HG03432 (cell line): ENCODE results near the gene RACGAP1.

ENCODE experiments used
- ATAC-seq: cut with Tn5 transposase; IDR thresholded peaks from one replicate; pipeline ENCODE4 v1.9.1; 2021; ENCODE audit warnings: mild to moderate bottlenecking, moderate library complexity; ENCODE audit not compliant: unreplicated experiment

RACGAP1 gene

GRCh38 chr12:49972129-49972528 lies 53.2 kb downstream of the RACGAP1 start:
- no peak for ATAC-seq

DNA sequence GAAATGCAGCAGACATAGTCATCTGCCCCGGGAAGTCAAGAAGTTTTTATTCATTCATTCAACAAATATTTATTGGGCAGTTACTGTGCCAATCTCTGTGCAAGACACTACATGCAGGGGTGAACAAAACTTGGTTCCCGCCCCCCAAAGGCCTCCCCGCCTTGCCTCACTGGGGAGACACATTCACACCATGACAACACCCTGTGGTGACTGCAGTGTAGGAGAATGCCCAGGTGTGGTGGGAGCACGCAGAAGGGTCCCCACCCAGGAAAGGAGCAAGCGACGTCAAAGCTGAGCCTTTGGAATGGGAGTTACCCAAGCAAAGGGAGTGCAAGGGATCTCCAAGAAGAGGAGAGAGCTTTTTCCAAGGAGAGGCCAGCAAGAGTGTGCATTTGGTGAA lies 54.2 kb downstream of the RACGAP1 start:
- no peak for ATAC-seq

DNA sequence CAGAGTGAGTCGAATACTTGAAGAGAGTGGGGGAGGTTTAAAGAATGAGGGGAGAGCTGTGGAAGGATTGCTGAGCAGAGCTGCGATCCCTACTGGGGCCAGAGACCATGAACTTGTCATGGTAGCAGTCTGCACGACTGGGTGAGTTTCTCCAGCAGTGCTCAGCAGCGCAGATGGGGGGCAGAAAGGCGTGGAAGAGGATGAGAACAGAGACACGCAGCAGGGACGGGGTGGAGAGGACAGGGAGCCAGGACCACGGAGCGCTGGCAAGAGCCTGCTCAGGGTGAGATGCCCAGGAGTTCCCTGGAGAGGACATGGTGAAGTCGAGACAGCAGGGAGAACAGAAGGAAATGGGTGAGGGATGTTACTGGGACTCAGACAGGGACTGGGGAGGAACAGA lies 54.6 kb downstream of the RACGAP1 start:
- no peak for ATAC-seq

- ATAC-seq, result no peak
Measured at GRCh38 chr12:49969651-49970429, 55.5 kb downstream of the RACGAP1 start.

DNA sequence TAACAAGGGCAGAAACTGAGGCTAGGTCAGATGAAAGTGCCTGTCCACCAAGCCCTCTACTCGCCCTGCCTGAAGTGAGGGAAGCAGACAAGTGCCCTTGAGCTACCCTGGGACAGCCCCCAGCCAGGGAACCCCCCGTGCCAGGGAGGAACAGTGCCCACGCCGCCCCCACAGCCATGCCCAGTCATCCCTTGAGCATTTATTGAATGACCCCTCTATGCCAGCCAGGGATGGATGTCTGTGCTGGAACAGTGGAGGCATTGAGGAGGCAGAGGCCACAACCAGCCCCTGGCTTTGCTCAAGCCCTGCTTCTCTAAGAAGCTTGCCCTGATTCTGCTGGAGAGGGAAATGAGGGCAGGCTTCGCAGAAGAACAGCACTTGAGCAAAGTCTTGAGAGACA lies 56.3 kb downstream of the RACGAP1 start:
- no peak for ATAC-seq

GRCh38 chr12:49968471-49968870 lies 56.8 kb downstream of the RACGAP1 start:
- ATAC-seq, result no peak

DNA sequence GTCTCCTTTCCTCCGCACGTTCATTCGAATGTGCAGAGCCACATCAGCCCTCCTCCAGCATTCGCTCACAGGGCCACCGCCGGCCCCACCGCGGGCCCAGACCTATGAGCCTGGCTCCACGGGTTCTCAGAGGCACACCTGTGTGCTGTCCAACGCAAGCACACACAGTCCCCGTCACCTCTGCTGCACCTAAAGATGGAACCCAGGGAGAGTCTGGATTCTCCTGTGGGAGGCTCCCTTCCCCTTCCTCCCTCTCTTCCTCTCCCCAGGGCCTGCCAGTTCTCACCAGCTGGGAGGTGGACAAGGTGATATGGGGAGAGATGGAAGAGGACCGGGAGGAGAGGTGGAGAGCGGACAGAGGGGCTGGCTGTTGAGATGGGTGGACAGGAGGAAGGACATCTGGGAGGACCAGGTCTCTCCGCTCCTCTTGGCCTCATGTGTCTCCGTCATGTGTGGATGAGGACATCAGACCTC lies 57.5 kb downstream of the RACGAP1 start:
- ATAC-seq, result no peak

GRCh38 chr12:49967042-49967776 lies 58.1 kb downstream of the RACGAP1 start:
- ATAC-seq, result peak; percentile 78

GRCh38 chr12:49966511-49967041 lies 58.7 kb downstream of the RACGAP1 start:
- no peak for ATAC-seq

- ATAC-seq, result no peak
Measured at GRCh38 chr12:49965836-49966235, 59.5 kb downstream of the RACGAP1 start.

- no peak for ATAC-seq
Measured at GRCh38 chr12:49964849-49965624, 60.3 kb downstream of the RACGAP1 start.

DNA sequence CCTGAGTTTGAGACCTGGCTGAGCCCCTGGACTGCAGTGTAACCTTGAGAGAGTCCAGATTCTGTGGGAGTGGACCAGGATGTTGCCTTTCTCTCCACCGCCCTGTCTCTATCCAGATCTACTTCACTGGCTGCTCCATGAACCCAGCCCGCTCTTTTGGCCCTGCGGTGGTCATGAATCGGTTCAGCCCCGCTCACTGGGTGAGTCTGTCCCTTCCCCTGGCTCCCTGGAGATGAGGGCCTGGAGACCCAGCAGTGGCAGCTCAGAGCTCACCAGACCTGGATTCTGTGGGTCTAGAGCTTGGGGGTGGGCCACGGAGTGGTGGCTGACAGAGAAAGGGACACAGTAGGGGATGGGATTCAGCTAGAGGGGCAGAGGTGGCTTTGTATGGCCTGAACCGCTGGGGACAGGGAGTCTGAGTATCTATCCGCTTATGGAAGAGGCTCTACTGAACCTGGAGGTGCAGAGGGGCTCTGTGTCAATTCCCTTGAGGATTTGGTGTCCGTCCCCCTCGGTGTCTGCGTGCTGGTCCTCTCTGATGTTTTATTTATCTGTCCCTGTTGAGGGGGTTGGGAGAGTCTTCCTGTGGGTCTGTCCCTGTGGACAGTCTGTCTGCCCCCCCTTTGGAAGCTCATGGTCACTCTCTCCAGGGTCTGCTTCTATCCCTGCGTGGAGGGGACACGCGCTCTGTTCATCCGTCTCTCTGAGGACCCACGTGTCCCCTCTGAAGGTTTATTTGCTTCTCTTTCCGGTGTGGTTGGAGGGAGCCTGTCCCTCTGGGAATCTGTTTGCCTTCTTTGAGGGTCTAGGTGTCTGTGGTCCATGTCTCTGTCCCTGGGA lies 61.1 kb downstream of the RACGAP1 start:
- ATAC-seq, result no peak

DNA sequence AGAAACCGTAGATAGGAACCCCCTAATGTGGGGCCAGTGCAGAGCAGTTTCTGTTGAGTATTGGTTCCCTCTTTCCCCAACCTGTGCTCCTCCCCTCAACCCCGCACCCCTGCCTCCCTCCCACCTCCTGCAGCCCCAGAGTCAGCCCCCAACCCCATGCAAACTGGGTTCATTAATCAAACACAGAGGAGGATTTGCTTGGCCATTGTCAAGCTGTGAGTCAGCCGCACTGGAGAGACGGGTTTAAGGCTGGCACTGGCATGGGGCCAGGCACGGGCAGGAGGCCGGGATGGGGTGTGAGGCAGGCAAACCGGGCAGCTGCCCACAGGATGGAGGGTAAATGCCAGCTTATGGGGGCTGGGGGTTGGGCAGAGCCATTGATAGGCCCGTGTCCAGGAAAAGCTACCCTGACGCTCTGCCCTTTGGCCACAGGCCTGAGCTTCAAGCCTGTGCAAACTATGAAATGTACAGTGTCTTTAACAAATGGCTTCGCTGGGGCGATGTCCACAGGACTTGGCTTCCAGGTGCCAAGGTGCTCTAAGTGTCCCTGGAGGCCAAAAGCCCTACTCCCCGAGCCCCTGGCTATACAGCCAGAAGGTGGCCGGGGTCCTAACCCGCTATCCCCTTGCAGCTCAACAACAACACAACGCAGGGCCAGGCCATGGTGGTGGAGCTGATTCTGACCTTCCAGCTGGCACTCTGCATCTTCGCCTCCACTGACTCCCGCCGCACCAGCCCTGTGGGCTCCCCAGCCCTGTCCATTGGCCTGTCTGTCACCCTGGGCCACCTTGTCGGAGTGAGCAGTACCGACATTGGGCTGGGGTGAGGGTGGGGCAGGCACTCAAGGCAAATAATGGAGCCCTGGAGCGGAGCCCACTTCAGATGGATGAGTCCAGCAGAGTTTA lies 62.2 kb downstream of the RACGAP1 start:
- ATAC-seq, result no peak

GRCh38 chr12:49961993-49962764 lies 63.1 kb downstream of the RACGAP1 start:
- no peak for ATAC-seq

DNA sequence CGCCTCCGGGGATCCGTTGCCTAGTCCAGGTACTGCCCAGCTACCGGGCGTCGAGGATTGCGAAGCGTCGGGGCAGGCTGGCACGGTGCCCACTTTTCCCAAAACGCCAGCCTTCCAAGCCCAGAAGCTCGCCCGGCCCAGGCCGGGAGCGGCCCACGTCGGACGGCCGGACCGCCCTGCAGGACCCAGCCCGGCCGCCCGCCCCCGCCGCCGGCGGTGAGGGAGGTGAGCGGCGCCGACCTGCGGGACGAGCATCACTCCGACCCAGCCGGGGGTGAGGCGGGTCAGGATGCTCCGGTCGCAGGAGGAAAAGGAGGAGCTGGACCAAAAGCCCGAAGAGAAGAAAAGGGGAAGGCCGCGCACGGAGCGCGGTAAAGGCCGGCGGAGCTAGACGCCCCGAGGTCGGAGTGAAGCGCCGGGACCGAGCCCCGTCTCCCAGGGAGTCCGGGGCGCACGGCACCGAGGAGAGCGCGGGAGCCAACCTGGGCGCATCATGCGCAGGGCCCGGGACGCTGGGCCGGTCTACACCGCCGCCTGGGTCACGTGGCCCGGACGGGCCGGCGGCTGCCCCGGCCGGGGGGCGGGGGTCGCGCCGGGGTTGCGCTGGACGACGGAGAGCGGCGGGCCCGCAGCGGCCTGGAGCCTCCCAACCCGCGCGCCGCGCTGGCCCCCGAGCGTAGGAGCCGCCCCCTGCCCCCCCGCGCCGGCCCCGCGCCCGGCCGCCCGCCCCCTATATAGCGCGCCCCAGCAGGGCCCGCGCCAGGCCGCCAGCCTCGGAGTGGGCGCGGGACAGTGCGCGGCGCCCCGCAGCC lies 64.0 kb downstream of the RACGAP1 start, which contains the start of gene AQP5:
TSS of gene AQP5 (plus strand) at position 762 of the 812 bp plus-strand sequence. CDS start 146 bp downstream, outside the sequence.
- no peak for ATAC-seq

DNA sequence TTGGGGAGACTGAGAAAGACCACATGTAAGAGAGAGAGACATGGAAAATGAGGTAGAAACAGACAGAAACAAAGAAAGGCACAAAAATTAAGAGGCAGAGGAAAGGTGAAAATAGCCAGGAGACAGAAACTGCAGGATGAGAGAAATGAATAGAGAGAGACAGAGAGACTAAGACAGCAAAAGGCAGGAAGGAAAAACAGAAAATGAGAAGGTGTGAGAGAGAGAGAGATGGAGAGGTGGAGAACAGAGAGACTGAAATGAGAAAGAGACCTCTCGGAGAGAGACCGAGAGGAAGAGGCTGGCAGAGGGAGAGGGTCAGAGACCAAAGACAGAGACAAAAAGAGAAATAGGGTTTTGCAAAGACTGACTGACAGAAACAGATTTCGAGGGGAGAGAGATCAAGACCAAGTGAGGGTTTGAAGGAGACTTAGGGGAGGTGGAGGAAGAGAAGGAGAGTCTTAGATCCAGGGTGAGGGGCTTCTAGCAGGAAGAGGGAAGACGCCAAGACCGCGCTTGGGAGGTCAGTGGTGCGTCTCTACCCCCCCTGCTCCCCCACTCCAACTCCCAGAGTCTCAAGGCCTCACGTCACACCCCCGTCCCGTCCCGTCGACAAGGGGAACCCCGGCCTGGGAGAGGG lies 64.7 kb downstream of the RACGAP1 start:
- ATAC-seq, result no peak
